Kidney (tissue), 14 donors: ENCODE results near the gene IGFBP5. TPM values are rescaled to one million over a fixed set of nuclear protein-coding genes. Genes with fewer than 3 reads are reported as not detected.
A peak's percentile ranks its signal among the peaks of the same experiment; 100 is the strongest.

Experiments used
- DNase-seq, 5 donors: peaks; one replicate each; pipeline ENCODE4 v3.0.0-alpha.2; 2013 to 2020
- FAIRE-seq: peaks from 2 replicates; lab custom pipeline; 2012; peaks lifted over from hg19 to GRCh38; lab: Jason Lieb, UNC
- H3K27ac ChIP-seq, 2 donors: one replicate each; pipeline ENCODE4 v1.7.0; 2013; ENCODE audit warnings: low read depth in 2 of 2, low read length in 2 of 2, inconsistent platforms in 1 of 2
- H3K27me3 ChIP-seq: one replicate; pipeline ENCODE4 v1.7.1; 2013; ENCODE audit warnings: low read length, inconsistent platforms; ENCODE audit not compliant: control insufficient read depth, insufficient read depth
- H3K36me3 ChIP-seq, 3 donors: one replicate each; pipeline versions ENCODE4 v1.7.0 to v1.7.1; 2013; ENCODE audit warnings: low read length in 3 of 3, control low read depth in 1 of 3, inconsistent platforms in 1 of 3; ENCODE audit not compliant: insufficient read depth in 3 of 3, control insufficient read depth in 2 of 3
- H3K4me1 ChIP-seq, 3 donors: one replicate each; pipeline versions ENCODE4 v1.7.0 to v1.7.1; 2013; ENCODE audit warnings: low read length in 3 of 3, inconsistent platforms in 1 of 3, low read depth in 1 of 3; ENCODE audit not compliant: control insufficient read depth in 2 of 3, insufficient read depth in 2 of 3
- H3K4me3 ChIP-seq, 3 donors: one replicate each; pipeline versions ENCODE4 v1.7.0 to v1.8.1; 2013; ENCODE audit warnings: low read length in 3 of 3, control low read depth in 1 of 3, inconsistent platforms in 1 of 3
- H3K9ac ChIP-seq, 3 donors: one replicate each; pipeline versions ENCODE4 v1.7.0 to v1.7.1; 2013; ENCODE audit warnings: low read length in 3 of 3, control low read depth in 1 of 3, inconsistent platforms in 1 of 3
- H3K9me3 ChIP-seq, 3 donors: one replicate each; pipeline versions ENCODE4 v1.7.0 to v1.7.1; 2013; ENCODE audit warnings: low read length in 3 of 3, control low read depth in 1 of 3, inconsistent platforms in 1 of 3; ENCODE audit not compliant: control insufficient read depth in 2 of 3, insufficient read depth in 1 of 3
- intact Hi-C: fragments of 100-400 bp; cut with DNase I; formaldehyde crosslinking; loops from one replicate; pipeline ENCODE4 v1.11.1; 2022
- polyA plus RNA-seq: library from polyadenylated mRNA; stranded (reverse); fragments of 350-450 nt; fragmentation: Illumina TruSeq; extraction: RNeasy Lipid Tissue Mini Kit (QIAGEN cat#74804); gene quantifications from one replicate; pipeline ENCODE4 v1.2.3, GENCODE V29; 2014; ENCODE audit warnings: low read depth, low replicate concordance; ENCODE audit not compliant: insufficient read depth
- total RNA-seq: library from RNA; stranded (reverse); fragmentation: NEBNext Ultra II Directional; extraction: Animal tissue kit (Norgen Biotek cat#: 25700); gene quantifications from one replicate; pipeline ENCODE4 v1.2.1, GENCODE V29; 2021
- TF ChIP-seq, protein P1 (sequence below): IDR thresholded peaks from 3 replicates; pipeline ENCODE4 v1.5.1; 2012; ENCODE audit warnings: mild to moderate bottlenecking, moderate library complexity, borderline replicate concordance; ENCODE audit not compliant: insufficient read depth; ENCODE audit errors: extremely low read depth
- donor health status: control.
- donor health status: control.
- donor health status: control.
- donor health status: control.
- donor health status: control.
- donor health status: DM: yes; HTN: yes; CAD: no.
- donor health status: Normal renal cell carcinoma (clear cell type).

Gene IGFBP5
- total and polyA plus RNA-seq, 2 donors from 2014 or later = 362 to 572 TPM

DNA sequence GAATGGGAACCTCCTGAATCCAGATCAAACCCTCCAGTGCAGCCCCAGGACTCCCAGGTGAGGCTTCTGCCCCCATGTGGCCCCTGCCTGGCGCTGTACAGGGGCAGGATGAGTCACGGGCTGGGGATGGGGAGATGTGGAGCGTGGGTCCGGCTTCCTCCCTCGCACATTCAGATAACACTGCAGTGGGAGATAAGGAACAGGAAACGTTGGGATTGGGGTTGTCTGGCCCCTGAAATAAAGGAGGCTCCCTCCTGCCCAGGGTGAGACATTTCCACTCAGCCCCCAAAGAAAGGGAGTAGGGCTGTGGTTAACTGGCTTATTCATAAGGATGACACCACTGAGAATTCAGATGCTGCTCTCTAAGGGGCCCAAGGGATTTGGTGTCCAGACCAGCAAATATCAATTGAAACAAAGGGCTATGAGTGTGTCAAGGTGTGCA lies 30.7 kb downstream of the IGFBP5 start:
- FAIRE-seq (no peak), DNase-seq (peak in 1 of 5 donors; percentile 47)
- no peak overlapping the region for H3K27ac ChIP-seq
- TF ChIP-seq, protein P1, sequence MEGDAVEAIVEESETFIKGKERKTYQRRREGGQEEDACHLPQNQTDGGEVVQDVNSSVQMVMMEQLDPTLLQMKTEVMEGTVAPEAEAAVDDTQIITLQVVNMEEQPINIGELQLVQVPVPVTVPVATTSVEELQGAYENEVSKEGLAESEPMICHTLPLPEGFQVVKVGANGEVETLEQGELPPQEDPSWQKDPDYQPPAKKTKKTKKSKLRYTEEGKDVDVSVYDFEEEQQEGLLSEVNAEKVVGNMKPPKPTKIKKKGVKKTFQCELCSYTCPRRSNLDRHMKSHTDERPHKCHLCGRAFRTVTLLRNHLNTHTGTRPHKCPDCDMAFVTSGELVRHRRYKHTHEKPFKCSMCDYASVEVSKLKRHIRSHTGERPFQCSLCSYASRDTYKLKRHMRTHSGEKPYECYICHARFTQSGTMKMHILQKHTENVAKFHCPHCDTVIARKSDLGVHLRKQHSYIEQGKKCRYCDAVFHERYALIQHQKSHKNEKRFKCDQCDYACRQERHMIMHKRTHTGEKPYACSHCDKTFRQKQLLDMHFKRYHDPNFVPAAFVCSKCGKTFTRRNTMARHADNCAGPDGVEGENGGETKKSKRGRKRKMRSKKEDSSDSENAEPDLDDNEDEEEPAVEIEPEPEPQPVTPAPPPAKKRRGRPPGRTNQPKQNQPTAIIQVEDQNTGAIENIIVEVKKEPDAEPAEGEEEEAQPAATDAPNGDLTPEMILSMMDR = no peak
- no peaks in the 10 kb centered on the region for H3K9me3 ChIP-seq
- H3K4me3 ChIP-seq = no peak overlapping the region
- H3K27me3 ChIP-seq = no peaks in the 10 kb centered on the region
- intact Hi-C loops = loop anchor here (5.0 kb wide), 1 partner anchor 147 kb away; no protein-coding TSS in a partner anchor
- no peaks in the 10 kb centered on the region for H3K36me3 ChIP-seq
- no peak overlapping the region for H3K9ac ChIP-seq
- no peaks in the 10 kb centered on the region for H3K4me1 ChIP-seq

DNA sequence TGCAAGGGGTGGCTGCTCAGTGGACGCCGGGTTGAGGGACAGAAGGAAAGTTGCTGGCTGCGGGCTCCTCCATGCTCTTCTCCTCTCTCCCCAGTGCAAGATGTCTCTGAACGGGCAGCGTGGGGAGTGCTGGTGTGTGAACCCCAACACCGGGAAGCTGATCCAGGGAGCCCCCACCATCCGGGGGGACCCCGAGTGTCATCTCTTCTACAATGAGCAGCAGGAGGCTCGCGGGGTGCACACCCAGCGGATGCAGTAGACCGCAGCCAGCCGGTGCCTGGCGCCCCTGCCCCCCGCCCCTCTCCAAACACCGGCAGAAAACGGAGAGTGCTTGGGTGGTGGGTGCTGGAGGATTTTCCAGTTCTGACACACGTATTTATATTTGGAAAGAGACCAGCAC lies 31.5 kb downstream of the IGFBP5 start:
- TF ChIP-seq, protein P1 = no peak
- H3K27ac ChIP-seq = no peak overlapping the region
- FAIRE-seq = no peak

DNA sequence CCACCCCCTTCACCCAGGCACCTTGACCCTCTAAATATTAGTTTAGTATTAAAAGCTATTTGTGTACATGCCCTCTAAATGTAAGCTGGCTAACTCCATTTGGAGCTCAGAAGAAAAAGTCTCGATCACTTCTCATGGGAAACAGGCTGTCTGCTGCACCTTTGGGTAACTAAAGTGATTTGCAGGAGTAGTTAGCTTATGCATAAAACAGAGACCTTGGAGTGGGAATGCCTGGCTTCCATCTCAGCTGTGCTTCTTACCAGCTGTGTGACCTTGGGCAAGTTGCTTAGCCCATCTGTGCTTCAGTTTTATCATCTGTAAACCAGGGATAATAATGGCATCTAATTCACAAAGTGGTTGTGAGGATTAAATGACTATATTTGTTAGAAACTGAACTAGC lies 32.2 kb downstream of the IGFBP5 start:
- intact Hi-C loops = no loop called here
- peaks cover 0 to 2% (median 0%) of the 10 kb centered on the region in 3 donors for H3K4me1 ChIP-seq
- H3K9ac ChIP-seq = no peak overlapping the region
- H3K27ac ChIP-seq = no peak overlapping the region
- no peak overlapping the region for H3K4me3 ChIP-seq
- no peaks in the 10 kb centered on the region for H3K9me3 ChIP-seq
- FAIRE-seq = no peak
- H3K36me3 ChIP-seq = no peaks in the 10 kb centered on the region
- DNase-seq = no peak
- TF ChIP-seq, protein P1 = no peak
- no peaks in the 10 kb centered on the region for H3K27me3 ChIP-seq

More for the DNA sequence above, 31.5 kb downstream of the IGFBP5 start:
- Histone ChIP-seq H3K27me3 (no peaks in the 10 kb centered on the region), H3K9ac (no peak overlapping the region), H3K4me1 (no peaks in the 10 kb centered on the region), H3K9me3 (no peaks in the 10 kb centered on the region), H3K4me3 (no peak overlapping the region), H3K36me3 (no peaks in the 10 kb centered on the region)
- intact Hi-C loops = no loop called here
- no peak for DNase-seq
